ENCODE measurements around the gene DISP1. TPM values are rescaled to one million over a fixed set of nuclear protein-coding genes. Genes with fewer than 3 reads are reported as not detected.

The DISP1 gene
- total and polyA plus RNA-seq, 2 experiments from 2014 or later, result 7.0 to 10.4 TPM

DNA sequence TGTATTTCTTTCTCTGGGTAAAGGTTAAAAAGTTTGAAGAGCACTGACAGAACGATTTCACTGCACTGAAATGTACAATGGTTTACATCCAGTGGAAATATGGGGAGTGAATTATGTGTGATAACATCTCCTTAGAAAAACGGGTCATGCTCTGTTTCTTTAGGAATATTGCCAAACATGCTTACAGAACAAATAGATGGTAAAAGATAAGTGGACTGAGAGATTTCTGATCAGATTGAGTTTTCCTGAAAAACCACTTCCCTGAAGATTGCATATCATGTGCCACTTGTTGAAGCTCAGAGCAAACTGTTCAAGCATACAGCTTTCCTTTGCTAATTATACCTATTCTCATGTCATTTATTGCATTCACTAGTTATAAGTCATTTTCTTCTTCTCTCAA lies 29.9 kb upstream of the DISP1 start:
- no peak overlapping the region for H3K27ac ChIP-seq
- DNase-seq (ENCODE audit: low read depth in 1 of 2, low spot score in 1 of 2), result no peak
- TF ChIP-seq, protein P1, sequence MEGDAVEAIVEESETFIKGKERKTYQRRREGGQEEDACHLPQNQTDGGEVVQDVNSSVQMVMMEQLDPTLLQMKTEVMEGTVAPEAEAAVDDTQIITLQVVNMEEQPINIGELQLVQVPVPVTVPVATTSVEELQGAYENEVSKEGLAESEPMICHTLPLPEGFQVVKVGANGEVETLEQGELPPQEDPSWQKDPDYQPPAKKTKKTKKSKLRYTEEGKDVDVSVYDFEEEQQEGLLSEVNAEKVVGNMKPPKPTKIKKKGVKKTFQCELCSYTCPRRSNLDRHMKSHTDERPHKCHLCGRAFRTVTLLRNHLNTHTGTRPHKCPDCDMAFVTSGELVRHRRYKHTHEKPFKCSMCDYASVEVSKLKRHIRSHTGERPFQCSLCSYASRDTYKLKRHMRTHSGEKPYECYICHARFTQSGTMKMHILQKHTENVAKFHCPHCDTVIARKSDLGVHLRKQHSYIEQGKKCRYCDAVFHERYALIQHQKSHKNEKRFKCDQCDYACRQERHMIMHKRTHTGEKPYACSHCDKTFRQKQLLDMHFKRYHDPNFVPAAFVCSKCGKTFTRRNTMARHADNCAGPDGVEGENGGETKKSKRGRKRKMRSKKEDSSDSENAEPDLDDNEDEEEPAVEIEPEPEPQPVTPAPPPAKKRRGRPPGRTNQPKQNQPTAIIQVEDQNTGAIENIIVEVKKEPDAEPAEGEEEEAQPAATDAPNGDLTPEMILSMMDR (IDR thresholded peaks at IDR 0.05; ENCODE audit: low read depth, low read length), result no peak
- no peak overlapping the region for H3K4me3 ChIP-seq
- no peaks in the 10 kb centered on the region for H3K36me3 ChIP-seq
- H3K27me3 ChIP-seq, result no peaks in the 10 kb centered on the region
- H3K9me3 ChIP-seq (ENCODE audit: low read depth), result no peaks in the 10 kb centered on the region
- no peaks in the 10 kb centered on the region for H3K4me1 ChIP-seq (ENCODE audit: low read depth)

DNA sequence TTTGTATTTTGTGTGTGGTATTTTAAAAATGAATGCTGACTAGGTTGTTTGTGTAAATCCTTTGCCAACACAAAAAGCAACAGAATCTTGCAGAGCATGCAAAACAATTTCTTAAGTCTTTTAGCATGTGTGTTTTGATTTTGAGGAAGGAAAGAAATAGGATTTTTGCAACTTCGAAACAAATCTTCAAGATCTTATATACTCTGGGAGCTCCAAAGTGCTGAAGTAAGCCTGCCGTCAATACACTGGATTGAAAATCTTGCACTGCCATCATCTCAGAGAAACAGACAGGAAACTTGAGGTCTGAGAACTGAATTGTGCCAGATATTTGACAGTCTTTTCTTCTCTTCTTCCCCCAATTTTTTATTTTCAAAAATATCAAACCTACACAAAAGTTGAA lies 29.3 kb upstream of the DISP1 start:
- Histone ChIP-seq H3K27ac (no peak overlapping the region), H3K9me3 (ENCODE audit: low read depth) (no peaks in the 10 kb centered on the region), H3K4me1 (ENCODE audit: low read depth) (no peaks in the 10 kb centered on the region), H3K36me3 (no peaks in the 10 kb centered on the region), H3K4me3 (no peak overlapping the region), H3K27me3 (no peaks in the 10 kb centered on the region)
- TF ChIP-seq, protein P1 (IDR thresholded peaks at IDR 0.05; ENCODE audit: low read depth, low read length), result no peak
- DNase-seq (ENCODE audit: low read depth in 1 of 2, low spot score in 1 of 2), result no peak

DNA sequence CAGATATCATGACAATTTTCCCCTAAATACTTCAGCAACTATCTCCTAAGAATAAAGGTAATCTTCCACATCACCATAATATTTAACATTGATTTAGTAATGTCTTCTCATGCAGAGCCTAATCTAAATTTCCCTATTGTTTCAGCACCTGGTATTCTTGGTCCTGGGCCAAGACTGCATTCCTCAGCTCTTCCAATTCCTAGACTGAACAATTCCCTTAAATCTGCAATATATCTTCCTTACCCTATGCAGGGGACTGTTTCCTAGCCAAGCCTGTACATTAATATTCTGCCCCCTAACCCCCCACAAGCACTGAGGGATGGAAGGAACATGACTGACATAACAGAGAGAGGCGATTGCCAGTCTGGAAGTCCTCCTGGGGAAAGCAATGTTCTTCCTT lies 28.7 kb upstream of the DISP1 start:
- DNase-seq (ENCODE audit: low read depth in 1 of 2, low spot score in 1 of 2), result peak in 1 of 2 donors; percentile 59
- H3K9me3 ChIP-seq (ENCODE audit: low read depth), result no peaks in the 10 kb centered on the region
- H3K27ac ChIP-seq, result no peak overlapping the region
- H3K36me3 ChIP-seq, result no peaks in the 10 kb centered on the region
- TF ChIP-seq, protein P1 (IDR thresholded peaks at IDR 0.05; ENCODE audit: low read depth, low read length), result no peak
- no peaks in the 10 kb centered on the region for H3K4me1 ChIP-seq (ENCODE audit: low read depth)
- H3K4me3 ChIP-seq, result no peak overlapping the region
- no peaks in the 10 kb centered on the region for H3K27me3 ChIP-seq

DNA sequence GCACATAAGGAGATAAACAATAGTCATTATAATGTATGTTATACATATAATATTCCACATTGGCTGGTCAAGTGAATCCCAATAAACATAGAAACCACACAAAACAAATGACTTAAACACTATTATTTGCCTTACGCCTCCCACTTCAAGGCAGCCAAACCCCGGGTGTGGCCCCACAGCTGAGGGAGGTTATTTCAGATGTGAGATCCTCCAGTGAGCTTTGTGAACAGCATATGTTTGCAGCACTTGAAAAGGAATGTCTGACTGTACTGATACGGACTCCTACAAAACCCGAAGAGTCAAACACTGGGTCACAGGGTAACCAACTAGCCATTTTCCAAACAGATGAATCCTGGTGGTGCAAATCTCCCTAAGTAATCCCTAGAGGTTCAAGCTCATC lies 27.1 kb upstream of the DISP1 start:
- no peaks in the 10 kb centered on the region for H3K4me1 ChIP-seq (ENCODE audit: low read depth)
- TF ChIP-seq, protein P1 (IDR thresholded peaks at IDR 0.05; ENCODE audit: low read depth, low read length), result no peak
- H3K27me3 ChIP-seq, result no peaks in the 10 kb centered on the region
- H3K36me3 ChIP-seq, result no peaks in the 10 kb centered on the region
- no peak overlapping the region for H3K4me3 ChIP-seq
- no peaks in the 10 kb centered on the region for H3K9me3 ChIP-seq (ENCODE audit: low read depth)
- no peak overlapping the region for H3K27ac ChIP-seq
- DNase-seq (ENCODE audit: low read depth in 1 of 2, low spot score in 1 of 2), result peak in 1 of 2 donors; percentile 27

DNA sequence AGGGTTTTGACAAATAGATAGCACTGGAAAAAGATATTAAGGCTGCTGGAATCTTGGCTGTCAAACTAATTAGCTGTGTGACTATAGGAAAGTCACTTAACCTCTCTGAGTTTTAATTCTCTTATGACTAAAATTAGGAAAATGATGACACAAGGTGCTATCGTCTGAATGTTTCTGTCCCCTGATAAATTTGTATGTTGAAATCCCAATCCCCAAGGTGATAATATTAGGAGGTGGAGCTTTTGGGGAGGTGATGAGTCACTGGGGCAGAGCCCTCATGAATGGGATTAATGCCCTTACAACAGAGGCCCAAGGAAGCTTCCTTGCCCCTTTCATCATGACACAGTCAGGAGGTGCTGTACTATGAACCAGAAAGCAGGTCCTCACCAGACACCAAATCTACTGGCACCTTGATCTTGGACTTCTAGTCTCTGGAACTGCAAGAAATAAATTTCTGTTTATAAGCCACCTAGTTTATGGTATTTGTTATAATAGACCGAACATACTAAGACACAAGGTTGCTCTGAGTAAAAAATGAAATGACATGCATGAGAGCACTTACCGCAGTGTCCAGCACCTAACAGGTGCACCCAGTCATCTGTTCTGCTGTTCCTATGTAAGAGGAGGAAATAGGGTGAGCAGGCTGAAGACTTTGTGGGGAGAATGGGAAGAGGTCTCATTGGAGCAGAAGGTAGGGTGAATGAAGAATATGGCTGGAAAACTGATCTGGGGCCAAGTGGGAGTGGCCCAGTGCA lies 26.3 kb upstream of the DISP1 start:
- H3K27ac ChIP-seq, result no peak overlapping the region

More for the DNA sequence above, 26.3 kb upstream of the DISP1 start:
- Histone ChIP-seq H3K4me1 (ENCODE audit: low read depth) (no peaks in the 10 kb centered on the region), H3K36me3 (no peaks in the 10 kb centered on the region), H3K9me3 (ENCODE audit: low read depth) (no peaks in the 10 kb centered on the region), H3K4me3 (no peak overlapping the region), H3K27me3 (no peaks in the 10 kb centered on the region)
- TF ChIP-seq, protein P1 (IDR thresholded peaks at IDR 0.05; ENCODE audit: low read depth, low read length), result no peak
- no peak for DNase-seq (ENCODE audit: low read depth in 1 of 2, low spot score in 1 of 2)

Measured in cardiac muscle cell (in vitro differentiated cells and primary cell).